ENCODE data around the gene TSTD1.

DNA sequence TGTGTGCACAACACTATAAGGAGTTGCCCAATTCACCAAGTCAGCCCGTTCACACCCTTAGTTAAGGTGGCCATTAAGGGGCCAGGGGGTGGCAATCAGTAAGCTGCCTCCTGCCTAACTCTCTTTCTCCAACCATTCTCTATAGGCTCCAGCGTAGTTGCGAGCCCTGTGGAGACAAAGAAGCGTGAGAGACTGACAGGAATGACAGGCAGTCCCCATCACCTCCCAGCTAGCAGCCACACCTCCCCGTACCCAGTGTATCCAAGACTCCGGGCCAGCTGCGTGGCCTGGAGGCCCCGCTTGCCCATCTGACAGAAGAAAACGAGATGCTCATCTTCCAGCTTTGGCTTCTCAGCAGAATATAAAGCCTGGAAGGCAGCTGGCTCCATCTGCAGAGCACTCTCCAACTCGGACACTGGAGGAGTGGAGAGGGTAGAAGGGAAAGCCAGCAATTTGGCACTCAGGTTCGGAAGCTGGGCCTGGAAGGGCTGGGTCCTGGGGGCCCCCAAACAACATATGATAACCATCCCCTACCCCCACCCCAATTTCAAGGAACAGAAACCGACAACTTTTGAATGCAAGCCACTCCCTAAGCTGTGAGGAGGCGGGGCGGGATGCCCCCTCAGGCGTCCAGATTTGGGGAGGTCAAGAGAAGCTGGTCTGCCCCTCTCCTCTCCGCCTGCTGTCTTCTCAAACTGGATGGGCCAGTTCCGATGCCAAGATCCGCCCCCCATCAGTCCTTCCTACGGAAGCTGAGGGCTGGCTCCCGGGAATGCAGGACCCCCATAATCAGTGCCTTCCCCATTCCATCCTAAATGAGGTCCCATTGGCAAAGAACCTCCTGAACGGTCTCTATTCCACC lies 872 bp downstream of the TSTD1 start:
- TF ChIP-seq, protein P1, sequence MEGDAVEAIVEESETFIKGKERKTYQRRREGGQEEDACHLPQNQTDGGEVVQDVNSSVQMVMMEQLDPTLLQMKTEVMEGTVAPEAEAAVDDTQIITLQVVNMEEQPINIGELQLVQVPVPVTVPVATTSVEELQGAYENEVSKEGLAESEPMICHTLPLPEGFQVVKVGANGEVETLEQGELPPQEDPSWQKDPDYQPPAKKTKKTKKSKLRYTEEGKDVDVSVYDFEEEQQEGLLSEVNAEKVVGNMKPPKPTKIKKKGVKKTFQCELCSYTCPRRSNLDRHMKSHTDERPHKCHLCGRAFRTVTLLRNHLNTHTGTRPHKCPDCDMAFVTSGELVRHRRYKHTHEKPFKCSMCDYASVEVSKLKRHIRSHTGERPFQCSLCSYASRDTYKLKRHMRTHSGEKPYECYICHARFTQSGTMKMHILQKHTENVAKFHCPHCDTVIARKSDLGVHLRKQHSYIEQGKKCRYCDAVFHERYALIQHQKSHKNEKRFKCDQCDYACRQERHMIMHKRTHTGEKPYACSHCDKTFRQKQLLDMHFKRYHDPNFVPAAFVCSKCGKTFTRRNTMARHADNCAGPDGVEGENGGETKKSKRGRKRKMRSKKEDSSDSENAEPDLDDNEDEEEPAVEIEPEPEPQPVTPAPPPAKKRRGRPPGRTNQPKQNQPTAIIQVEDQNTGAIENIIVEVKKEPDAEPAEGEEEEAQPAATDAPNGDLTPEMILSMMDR (conservative IDR thresholded peaks at IDR 0.05; ENCODE audit: low read length), result no peak
- TF ChIP-seq EZH2phosphoT487 (IDR thresholded peaks at IDR 0.05; ENCODE audit: borderline replicate concordance), result no peak
